Spleen (tissue), 7 donors: ENCODE data around the gene SORCS2.

Experiments used
- POLR2AphosphoS5 ChIP-seq, 3 donors: sonication (generic); formaldehyde crosslinking; IDR thresholded peaks; one replicate each; pipeline ENCODE4 v1.5.1; 2017; ENCODE audit warnings: antibody characterized with exemption in 3 of 3
- TF ChIP-seq, protein P1 (sequence below), 11 experiments: fragments of 200-600 bp in 7 of 11; fragments of 450-650 bp in 4 of 11; sonication (generic) in 4 of 11; IDR thresholded peaks in 8 of 11; conservative IDR thresholded peaks in 3 of 11; 1 replicate in 7 of 11; 2 replicates in 4 of 11; pipeline versions ENCODE4 v1.4.0 to v1.8.0; 2016 to 2021; ENCODE audit warnings: antibody characterized with exemption in 11 of 11, inconsistent platforms in 4 of 11, mild to moderate bottlenecking in 1 of 11
- donor health status: DM: no; HTN: no; CAD: no; lungs with moderate emphysema.
- donor health status: DM: no; HTN: no; CAD: no.
- donor health status: DM: no; HTN: no; CAD: no.

- TF ChIP-seq, protein P1, sequence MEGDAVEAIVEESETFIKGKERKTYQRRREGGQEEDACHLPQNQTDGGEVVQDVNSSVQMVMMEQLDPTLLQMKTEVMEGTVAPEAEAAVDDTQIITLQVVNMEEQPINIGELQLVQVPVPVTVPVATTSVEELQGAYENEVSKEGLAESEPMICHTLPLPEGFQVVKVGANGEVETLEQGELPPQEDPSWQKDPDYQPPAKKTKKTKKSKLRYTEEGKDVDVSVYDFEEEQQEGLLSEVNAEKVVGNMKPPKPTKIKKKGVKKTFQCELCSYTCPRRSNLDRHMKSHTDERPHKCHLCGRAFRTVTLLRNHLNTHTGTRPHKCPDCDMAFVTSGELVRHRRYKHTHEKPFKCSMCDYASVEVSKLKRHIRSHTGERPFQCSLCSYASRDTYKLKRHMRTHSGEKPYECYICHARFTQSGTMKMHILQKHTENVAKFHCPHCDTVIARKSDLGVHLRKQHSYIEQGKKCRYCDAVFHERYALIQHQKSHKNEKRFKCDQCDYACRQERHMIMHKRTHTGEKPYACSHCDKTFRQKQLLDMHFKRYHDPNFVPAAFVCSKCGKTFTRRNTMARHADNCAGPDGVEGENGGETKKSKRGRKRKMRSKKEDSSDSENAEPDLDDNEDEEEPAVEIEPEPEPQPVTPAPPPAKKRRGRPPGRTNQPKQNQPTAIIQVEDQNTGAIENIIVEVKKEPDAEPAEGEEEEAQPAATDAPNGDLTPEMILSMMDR (IDR thresholded peaks at IDR 0.05 in 8 of 11, conservative IDR thresholded peaks at IDR 0.05 in 3 of 11): peak in 3 of 11 experiments; percentile 1 to 5 (median 3)
- no peak for TF ChIP-seq POLR2AphosphoS5 (IDR thresholded peaks at IDR 0.05)
These were observed 143.8 kb downstream of the SORCS2 start for GRCh38 chr4:7336067-7336569.
